ENCODE data around the gene EXOC6B. TPM values are rescaled to one million over a fixed set of nuclear protein-coding genes. Genes with fewer than 3 reads are reported as not detected.

Gene EXOC6B
- polyA plus RNA-seq, 2 of the 4 experiments (the other 2 are of a cell fraction), result 15.5 to 24.7 TPM

GRCh38 chr2:72155151-72155550, 670.7 kb downstream of the EXOC6B start (continued):
- no peak for TF ChIP-seq MAX (IDR thresholded peaks at IDR 0.05)

- peaks cover 10% of the 10 kb centered on the region; the same call in 1 of the 3 replicates for H3K4me1 ChIP-seq
- ATAC-seq (no peak), FAIRE-seq (no peak), DNase-seq (ENCODE audit: low read depth in 1 of 2, low spot score in 1 of 2) (no peak)
- no peak overlapping the region for H3K27ac ChIP-seq
- 87% methylated on average over 16 of the region's 16 CpGs for WGBS (ENCODE audit: missing lambda C conversion rate)
- H3K4me2 ChIP-seq, result no peak overlapping the region
- TF ChIP-seq NPAS2 (CRISPR knock-in tag; IDR thresholded peaks at IDR 0.05; ENCODE audit: borderline replicate concordance) (no peak), MYC (IDR thresholded peaks at IDR 0.05; ENCODE audit: borderline replicate concordance, low read length) (no peak), KDM1A (IDR thresholded peaks at IDR 0.05; ENCODE audit: low read depth) (no peak), ELK1 (IDR thresholded peaks at IDR 0.05; ENCODE audit: low read depth, low read length) (no peak), MAX (IDR thresholded peaks at IDR 0.05) (no peak), RAD21 (conservative IDR thresholded peaks at IDR 0.05 in 1 of 2, IDR thresholded peaks at IDR 0.05 in 1 of 2) (no peak), PHF8 (IDR thresholded peaks at IDR 0.05; ENCODE audit: borderline replicate concordance, low read depth) (no peak), SREBF2 (IDR thresholded peaks at IDR 0.05) (no peak), ZNF302 (CRISPR knock-in tag; IDR thresholded peaks at IDR 0.05) (no peak), REST (IDR thresholded peaks at IDR 0.05) (no peak), MAZ (IDR thresholded peaks at IDR 0.05; ENCODE audit: borderline replicate concordance, low read depth, low read length) (no peak), CBX8 (IDR thresholded peaks at IDR 0.05) (no peak), ESRRA (IDR thresholded peaks at IDR 0.05; ENCODE audit: borderline replicate concordance, low read length) (no peak), POLR2A (IDR thresholded peaks at IDR 0.05; ENCODE audit: low read length) (no peak), TFCP2L1 (CRISPR knock-in tag; IDR thresholded peaks at IDR 0.05) (no peak), EHMT2 (IDR thresholded peaks at IDR 0.05; ENCODE audit: low read depth) (no peak), HOXB5 (CRISPR knock-in tag; IDR thresholded peaks at IDR 0.05) (no peak)
- TF ChIP-seq, protein P1, sequence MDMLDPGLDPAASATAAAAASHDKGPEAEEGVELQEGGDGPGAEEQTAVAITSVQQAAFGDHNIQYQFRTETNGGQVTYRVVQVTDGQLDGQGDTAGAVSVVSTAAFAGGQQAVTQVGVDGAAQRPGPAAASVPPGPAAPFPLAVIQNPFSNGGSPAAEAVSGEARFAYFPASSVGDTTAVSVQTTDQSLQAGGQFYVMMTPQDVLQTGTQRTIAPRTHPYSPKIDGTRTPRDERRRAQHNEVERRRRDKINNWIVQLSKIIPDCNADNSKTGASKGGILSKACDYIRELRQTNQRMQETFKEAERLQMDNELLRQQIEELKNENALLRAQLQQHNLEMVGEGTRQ (IDR thresholded peaks at IDR 0.05), result no peak
- TF ChIP-seq, protein P2, sequence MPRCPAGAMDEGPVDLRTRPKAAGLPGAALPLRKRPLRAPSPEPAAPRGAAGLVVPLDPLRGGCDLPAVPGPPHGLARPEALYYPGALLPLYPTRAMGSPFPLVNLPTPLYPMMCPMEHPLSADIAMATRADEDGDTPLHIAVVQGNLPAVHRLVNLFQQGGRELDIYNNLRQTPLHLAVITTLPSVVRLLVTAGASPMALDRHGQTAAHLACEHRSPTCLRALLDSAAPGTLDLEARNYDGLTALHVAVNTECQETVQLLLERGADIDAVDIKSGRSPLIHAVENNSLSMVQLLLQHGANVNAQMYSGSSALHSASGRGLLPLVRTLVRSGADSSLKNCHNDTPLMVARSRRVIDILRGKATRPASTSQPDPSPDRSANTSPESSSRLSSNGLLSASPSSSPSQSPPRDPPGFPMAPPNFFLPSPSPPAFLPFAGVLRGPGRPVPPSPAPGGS (IDR thresholded peaks at IDR 0.05), result no peak
- ChIA-PET CTCF (interaction anchor here (1.0 to 12.0 kb wide), 8 partner anchors 171 to 604 kb away, joined by 3 to 185 read pairs (median 5); no protein-coding TSS in a partner anchor), POLR2A (no interaction called here)
- no peaks in the 10 kb centered on the region for H3K9me3 ChIP-seq
- no peak overlapping the region for H3K4me3 ChIP-seq
These were observed 671.4 kb downstream of the EXOC6B start for GRCh38 chr2:72154386-72154975.
